GM21381 (cell line): ENCODE data around the gene CBX8.

Experiments
- ATAC-seq: cut with Tn5 transposase; IDR thresholded peaks from one replicate; pipeline ENCODE4 v1.9.1; 2021; ENCODE audit warnings: mild to moderate bottlenecking, moderate library complexity; ENCODE audit not compliant: unreplicated experiment

Gene CBX8

DNA sequence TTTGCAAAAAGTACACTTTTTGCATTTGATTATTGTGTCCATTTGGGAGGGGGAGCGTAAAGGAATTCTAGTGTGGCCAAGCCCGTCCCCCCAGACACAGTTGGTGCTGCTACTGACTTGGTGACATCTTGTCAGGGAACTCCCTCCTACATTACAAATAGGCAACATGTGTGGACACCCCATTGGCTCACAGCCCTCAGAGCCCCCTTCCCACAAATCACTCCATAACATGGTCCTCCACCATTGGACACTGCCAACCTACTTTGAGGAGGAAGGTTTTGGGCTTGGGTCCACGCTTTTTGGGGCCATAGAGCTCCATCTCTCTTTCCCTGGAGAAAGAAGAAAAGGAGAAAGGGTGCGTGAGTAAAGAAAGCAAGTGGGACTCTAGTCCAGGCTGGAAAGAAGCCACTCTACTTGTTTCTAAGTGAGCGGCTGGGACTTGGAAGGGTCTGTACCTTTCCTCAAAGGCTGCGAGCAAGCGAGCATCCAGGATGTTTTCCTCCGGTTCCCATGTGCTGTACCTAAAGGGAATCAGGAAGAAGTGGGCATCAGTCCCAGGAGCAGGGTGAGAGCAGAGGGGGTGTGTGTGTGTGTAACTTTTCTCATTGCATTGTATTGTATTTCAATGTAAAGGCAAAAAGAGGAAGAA lies 958 bp downstream of the CBX8 start:
- ATAC-seq = no peak

DNA sequence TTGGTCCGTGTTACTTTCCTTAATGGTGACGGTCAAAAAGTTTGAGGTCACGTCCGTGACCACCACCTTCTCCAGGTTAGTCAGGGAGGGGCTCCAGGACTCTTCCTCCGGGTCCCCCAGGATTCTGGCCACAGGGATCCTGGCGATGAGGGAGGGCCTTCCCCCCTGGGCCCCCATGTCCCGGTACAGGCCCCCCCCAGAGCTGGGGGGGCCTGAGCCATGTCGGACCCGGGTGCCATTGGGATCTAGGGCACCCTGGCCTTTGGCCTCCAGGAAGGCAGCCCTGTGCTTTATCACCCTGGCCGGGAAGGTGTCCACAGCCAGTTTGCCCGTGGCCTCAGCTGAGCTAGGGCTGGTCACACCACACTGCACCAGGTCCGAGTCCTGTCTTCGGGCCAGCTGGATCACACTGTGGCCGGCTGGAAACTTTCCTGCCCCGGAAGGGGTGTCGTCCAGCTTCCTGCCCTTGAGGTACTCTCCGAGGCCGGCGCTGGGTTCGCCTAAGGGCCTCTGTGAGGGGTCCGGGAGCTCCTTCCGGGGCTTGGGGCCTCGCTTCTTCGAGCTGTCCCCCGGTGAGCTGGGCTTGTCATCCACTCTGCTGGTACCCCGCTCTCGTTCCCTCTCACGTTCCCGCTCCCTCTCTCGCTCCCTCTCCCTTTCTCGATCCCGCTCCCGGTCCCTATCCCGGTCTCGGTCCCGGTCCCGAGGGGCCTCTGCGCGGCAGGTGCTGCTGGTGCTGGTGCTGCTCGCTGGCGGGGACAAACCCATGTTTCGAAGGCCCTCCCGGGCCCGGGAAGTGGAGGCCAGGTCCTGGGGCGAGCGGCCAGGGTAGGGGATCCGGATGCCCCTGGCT lies 2.0 kb downstream of the CBX8 start:
- ATAC-seq = no peak

- ATAC-seq = no peak
These were observed 3.0 kb downstream of the CBX8 start for GRCh38 chr17:79793924-79794304.

- no peak for ATAC-seq
These were observed 3.6 kb downstream of the CBX8 start for GRCh38 chr17:79792984-79793923.

DNA sequence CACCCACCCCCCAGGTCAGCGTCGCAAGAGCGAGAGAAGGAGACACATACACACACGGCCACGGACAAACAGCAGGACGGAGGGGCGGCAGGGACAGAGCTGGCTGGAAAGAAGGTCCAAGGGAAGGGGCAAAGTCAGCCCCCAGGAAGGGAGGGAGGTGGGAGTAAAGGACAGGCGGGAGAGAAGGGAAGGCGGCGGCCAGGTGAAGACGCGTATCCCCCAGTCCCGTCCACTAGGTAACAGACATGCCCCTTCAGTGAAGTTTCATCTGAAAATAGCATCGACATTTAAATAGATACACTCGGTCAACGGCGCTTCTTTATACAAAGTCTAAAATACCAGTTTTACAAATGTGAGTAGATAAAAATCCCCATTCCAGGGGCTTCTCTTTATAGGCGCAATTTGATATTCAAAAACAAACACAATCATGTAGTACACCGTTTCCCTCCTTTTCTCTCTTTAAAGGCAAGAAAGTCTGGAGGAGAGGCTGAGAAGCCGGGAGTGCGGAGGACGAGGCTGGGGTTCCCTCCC lies 4.5 kb downstream of the CBX8 start:
- ATAC-seq = no peak

- ATAC-seq = no peak
These were observed 5.1 kb downstream of the CBX8 start for GRCh38 chr17:79791735-79792161.

DNA sequence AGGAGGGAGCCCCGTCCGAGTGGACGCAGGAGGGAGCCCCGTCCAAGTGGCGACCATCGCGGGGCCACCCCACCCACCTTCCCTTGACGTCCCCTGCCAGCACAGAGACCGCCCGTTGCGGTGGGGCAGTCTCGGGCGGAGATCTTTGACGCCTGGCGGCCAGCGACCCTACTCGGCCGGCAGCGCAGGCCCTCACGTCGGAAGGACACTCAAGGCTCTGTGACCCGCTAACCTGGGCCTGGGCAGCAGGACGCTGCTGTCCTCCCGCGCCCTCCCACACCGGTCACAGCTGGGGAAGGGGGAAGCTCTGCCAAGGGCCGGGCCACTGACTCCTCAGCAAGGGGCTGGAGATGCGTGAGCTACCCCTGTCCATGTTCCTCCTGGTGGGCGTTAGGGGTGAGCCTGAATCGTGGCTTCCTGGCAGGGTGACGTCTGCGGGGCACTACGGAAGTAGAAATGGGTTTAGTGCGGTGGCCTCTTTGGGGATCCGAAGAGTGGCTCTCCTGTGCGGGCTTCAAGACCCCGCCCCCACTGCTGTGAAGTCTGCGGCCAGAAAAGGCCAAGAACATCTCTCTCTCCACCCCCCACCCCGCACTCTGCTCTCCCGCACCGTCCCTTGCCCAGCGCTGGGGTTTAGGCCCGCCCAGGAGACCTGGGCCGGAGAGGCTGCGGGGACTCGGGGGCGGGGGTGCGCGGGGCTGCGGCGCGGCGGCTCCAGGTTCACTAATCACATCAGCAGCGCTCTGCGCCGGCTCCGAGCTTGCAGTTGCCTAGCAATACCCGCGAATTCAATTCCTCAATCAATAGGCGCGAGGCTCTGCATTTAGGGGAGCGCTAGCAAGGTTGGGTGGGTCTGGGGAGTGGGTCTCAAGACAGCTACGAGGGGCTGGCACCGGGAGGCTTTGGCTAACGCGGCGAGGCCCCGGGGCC lies 5.8 kb downstream of the CBX8 start:
- ATAC-seq = no peak

- ATAC-seq = no peak
These were observed 6.7 kb downstream of the CBX8 start for GRCh38 chr17:79789943-79790804.

GRCh38 chr17:79788989-79789942 lies 7.6 kb downstream of the CBX8 start:
- ATAC-seq = no peak

DNA sequence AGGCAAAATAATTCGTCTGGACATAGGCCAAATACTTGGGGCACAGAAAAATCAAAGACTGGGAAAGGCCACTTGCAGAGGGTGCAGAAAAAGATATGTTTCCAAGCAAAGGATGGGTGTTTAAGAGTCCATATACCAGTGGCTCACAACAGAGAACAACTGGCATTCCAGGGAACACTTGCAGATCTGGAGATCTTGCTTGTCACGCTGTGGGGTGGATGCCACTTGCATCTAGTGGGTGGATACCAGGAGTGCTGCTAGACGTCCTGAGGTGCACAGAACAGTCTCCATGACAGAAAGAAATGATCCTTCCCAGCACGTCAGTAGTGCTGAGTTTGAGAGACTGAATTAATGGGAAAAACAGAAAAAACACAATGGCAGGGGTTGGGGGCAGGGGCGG lies 8.4 kb downstream of the CBX8 start:
- ATAC-seq = no peak

DNA sequence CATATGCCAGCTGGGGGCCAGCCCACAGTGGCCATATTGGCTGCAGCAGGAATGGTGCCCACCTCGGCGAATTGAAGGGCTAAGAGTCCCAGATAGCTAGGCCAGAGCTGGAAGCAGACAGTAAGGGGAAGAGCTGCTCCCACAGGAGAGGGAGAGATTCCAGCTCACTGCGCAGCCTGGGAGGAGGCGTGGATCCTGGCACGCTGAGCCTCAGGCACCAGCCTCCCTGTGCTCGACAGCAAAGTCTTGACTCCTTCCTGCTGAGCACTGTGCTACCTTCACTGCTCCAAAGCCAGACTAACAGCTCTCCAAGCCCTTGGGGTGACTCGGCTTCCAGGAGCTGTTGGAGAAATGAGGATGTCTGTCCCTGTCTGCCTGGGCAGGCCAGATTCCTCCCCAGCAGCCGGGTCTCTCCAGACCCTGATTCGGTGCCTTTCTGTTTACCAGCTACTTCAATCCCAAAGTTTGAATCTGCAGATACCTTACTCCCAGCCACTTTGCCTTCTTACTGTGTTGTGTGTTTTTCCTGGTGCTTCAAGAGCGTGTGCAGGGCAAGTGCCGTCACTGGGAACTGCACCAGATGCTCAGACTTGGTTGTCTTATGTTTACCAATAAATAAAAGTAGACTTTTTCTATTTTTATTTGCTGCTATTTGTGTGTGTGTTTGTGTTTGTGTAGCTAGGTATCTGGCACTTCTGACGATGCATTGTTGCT lies 9.8 kb downstream of the CBX8 start:
- ATAC-seq = no peak

GRCh38 chr17:79785900-79786810 lies 10.7 kb downstream of the CBX8 start:
- ATAC-seq = no peak

GRCh38 chr17:79785017-79785899 lies 11.6 kb downstream of the CBX8 start:
- no peak for ATAC-seq

GRCh38 chr17:79784353-79785016 lies 12.4 kb downstream of the CBX8 start:
- no peak for ATAC-seq

DNA sequence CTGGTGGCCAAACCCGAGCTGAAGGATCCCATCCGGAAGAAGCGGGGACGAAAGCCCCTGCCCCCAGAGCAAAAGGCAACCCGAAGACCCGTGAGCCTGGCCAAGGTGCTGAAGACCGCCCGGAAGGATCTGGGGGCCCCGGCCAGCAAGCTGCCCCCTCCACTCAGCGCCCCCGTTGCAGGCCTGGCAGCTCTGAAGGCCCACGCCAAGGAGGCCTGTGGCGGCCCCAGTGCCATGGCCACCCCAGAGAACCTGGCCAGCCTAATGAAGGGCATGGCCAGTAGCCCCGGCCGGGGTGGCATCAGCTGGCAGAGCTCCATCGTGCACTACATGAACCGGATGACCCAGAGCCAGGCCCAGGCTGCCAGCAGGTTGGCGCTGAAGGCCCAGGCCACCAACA lies 13.0 kb downstream of the CBX8 start:
- ATAC-seq = no peak
